Gastrocnemius medialis (tissue), 4 donors: ENCODE results near the gene LRMDA. TPM values are rescaled to one million over a fixed set of nuclear protein-coding genes. Genes with fewer than 3 reads are reported as not detected.

ENCODE experiments used
- ATAC-seq, 2 donors: fragments of 150-250 bp; one replicate each; pipeline ENCODE4 v1.9.1; 2016
- DNase-seq, 2 donors: peaks; one replicate each; pipeline ENCODE4 v3.0.0-alpha.2; 2019
- H3K27ac ChIP-seq, 4 donors: fragments of 200-600 bp; sonication (generic); 1 replicate in 1 of 4; 2 replicates in 3 of 4; pipeline ENCODE4 v1.5.1; 2016 to 2018; ENCODE audit warnings: mild to moderate bottlenecking in 2 of 4, moderate library complexity in 1 of 4
- H3K27me3 ChIP-seq, 3 donors: fragments of 200-600 bp; sonication (generic) in 2 of 3; 1 replicate in 1 of 3; 2 replicates in 2 of 3; pipeline versions ENCODE4 v1.5.1 to v1.6.0; 2016 to 2019; ENCODE audit warnings: mild to moderate bottlenecking in 1 of 3, moderate library complexity in 1 of 3
- H3K36me3 ChIP-seq, 2 donors: fragments of 200-600 bp; sonication (generic) in 1 of 2; one replicate each; pipeline ENCODE4 v1.5.1; 2017 to 2018
- H3K4me1 ChIP-seq, 2 donors: fragments of 200-600 bp; sonication (generic) in 1 of 2; one replicate each; pipeline ENCODE4 v1.5.1; 2016 to 2017; ENCODE audit warnings: mild to moderate bottlenecking in 2 of 2
- H3K4me3 ChIP-seq, 4 donors: fragments of 200-600 bp; sonication (generic) in 3 of 4; 1 replicate in 1 of 4; 2 replicates in 3 of 4; pipeline ENCODE4 v1.5.1; 2016 to 2019; ENCODE audit warnings: mild to moderate bottlenecking in 2 of 4
- H3K9me3 ChIP-seq, 3 donors: fragments of 200-600 bp; sonication (generic) in 2 of 3; 1 replicate in 1 of 3; 2 replicates in 2 of 3; pipeline ENCODE4 v1.5.1; 2016 to 2019
- POLR2A ChIP-seq, 2 donors: fragments of 450-650 bp; IDR thresholded peaks; one replicate each; pipeline ENCODE4 v1.6.1; 2017; ENCODE audit warnings: antibody characterized with exemption in 2 of 2, mild to moderate bottlenecking in 2 of 2, moderate library complexity in 2 of 2
- in situ Hi-C, 4 donors: fragments of 200-750 bp; cut with MboI; loops; one replicate each; pipeline versions ENCODE4 v1.15.0 to v1.8.0; 2017; ENCODE audit warnings: low sequenced_read_pairs in 4 of 4
- intact Hi-C: fragments of 100-400 bp; cut with DNase I; formaldehyde crosslinking; loops from one replicate; pipeline ENCODE4 v1.15.1; 2023; ENCODE audit warnings: low total_unique reads
- total RNA-seq, 4 donors: library from RNA; depleted of rRNA; stranded (reverse); fragments of >200 nt; gene quantifications; one replicate each; pipeline versions ENCODE4 v1.1.0 to v1.2.3, GENCODE V29; 2016
- TF ChIP-seq, protein P1 (sequence below), 5 experiments: fragments of 450-650 bp in 3 of 5; fragments of 200-600 bp in 2 of 5; sonication (generic) in 2 of 5; IDR thresholded peaks in 4 of 5; conservative IDR thresholded peaks in 1 of 5; 1 replicate in 4 of 5; 2 replicates in 1 of 5; pipeline ENCODE4 v1.5.1; 2016 to 2019; ENCODE audit warnings: antibody characterized with exemption in 5 of 5, mild to moderate bottlenecking in 3 of 5, moderate library complexity in 3 of 5

LRMDA gene
- total RNA-seq, 4 donors from 2014 or later = 0.80 to 4.5 (median 1.4) TPM

DNA sequence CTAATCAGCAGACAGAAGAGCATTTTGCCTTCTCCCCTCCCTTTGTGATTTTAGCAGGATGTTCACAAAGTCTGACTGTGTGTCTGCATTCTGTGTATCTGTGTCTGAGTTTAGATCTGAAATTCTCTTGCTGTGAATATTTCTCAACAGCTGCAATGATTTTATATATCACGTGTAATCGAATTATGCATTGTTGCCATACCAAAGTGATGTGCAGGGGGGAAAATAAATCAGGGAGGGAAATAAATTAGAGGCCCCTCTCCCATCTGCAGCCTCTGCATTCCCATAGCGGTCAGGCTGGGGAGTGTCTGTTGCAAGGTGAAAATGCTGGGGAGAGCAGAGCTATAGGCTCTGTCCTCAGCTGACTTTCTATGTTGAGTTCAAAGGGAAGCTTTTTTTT, 209.0 kb downstream of the LRMDA start:
- no peaks in the 10 kb centered on the region for H3K4me1 ChIP-seq
- H3K27me3 ChIP-seq = peaks cover 0 to 11% (median 2%) of the 10 kb centered on the region in 3 donors
- H3K4me3 ChIP-seq = no peak overlapping the region
- H3K27ac ChIP-seq = no peak overlapping the region
- ATAC-seq = no peak
- TF ChIP-seq POLR2A (IDR thresholded peaks at IDR 0.05) = no peak
- TF ChIP-seq, protein P1, sequence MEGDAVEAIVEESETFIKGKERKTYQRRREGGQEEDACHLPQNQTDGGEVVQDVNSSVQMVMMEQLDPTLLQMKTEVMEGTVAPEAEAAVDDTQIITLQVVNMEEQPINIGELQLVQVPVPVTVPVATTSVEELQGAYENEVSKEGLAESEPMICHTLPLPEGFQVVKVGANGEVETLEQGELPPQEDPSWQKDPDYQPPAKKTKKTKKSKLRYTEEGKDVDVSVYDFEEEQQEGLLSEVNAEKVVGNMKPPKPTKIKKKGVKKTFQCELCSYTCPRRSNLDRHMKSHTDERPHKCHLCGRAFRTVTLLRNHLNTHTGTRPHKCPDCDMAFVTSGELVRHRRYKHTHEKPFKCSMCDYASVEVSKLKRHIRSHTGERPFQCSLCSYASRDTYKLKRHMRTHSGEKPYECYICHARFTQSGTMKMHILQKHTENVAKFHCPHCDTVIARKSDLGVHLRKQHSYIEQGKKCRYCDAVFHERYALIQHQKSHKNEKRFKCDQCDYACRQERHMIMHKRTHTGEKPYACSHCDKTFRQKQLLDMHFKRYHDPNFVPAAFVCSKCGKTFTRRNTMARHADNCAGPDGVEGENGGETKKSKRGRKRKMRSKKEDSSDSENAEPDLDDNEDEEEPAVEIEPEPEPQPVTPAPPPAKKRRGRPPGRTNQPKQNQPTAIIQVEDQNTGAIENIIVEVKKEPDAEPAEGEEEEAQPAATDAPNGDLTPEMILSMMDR (IDR thresholded peaks at IDR 0.05 in 4 of 5, conservative IDR thresholded peaks at IDR 0.05 in 1 of 5) = no peak
- DNase-seq = no peak
- H3K9me3 ChIP-seq = no peaks in the 10 kb centered on the region
- intact Hi-C loops (no loop called here), in situ Hi-C loops (no loop called here)
- no peaks in the 10 kb centered on the region for H3K36me3 ChIP-seq

GRCh38 chr10:75640803-75641202, 209.4 kb downstream of the LRMDA start:
- ATAC-seq = no peak

DNA sequence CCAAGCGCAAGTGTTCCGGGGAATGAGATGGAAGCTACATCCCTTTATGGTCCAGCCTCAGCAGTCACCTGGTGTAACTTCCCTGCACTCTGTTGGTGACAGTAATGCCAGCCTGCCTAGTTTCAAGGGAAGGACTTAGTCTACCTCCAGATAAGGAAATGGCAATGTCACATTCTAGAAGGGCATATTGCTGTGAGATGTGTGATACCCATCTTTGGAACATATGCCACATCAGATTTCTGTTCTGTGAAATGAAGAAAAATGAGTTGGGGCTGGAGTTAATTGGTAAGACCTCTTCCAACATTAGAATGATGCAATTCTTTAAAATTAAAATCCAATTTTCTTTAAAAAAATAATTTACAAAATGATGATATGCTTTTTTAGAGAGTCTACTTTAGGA, 212.0 kb downstream of the LRMDA start:
- Histone ChIP-seq H3K27me3 (peaks cover 0 to 11% (median 2%) of the 10 kb centered on the region in 3 donors), H3K9me3 (no peaks in the 10 kb centered on the region), H3K36me3 (no peaks in the 10 kb centered on the region), H3K4me3 (no peak overlapping the region), H3K4me1 (no peaks in the 10 kb centered on the region), H3K27ac (no peak overlapping the region)
- TF ChIP-seq, protein P1 (IDR thresholded peaks at IDR 0.05 in 4 of 5, conservative IDR thresholded peaks at IDR 0.05 in 1 of 5) = no peak
- TF ChIP-seq POLR2A (IDR thresholded peaks at IDR 0.05) = no peak
- DNase-seq = no peak
- in situ Hi-C loops = no loop called here
- intact Hi-C loops = no loop called here
- no peak for ATAC-seq

More at GRCh38 chr10:75640803-75641202, 209.4 kb downstream of the LRMDA start:
- no peak overlapping the region for H3K4me3 ChIP-seq
- H3K9me3 ChIP-seq = no peaks in the 10 kb centered on the region
- intact Hi-C loops = no loop called here
- TF ChIP-seq, protein P1 (IDR thresholded peaks at IDR 0.05 in 4 of 5, conservative IDR thresholded peaks at IDR 0.05 in 1 of 5) = no peak
- TF ChIP-seq POLR2A (IDR thresholded peaks at IDR 0.05) = no peak
- no peaks in the 10 kb centered on the region for H3K4me1 ChIP-seq
- no peak for DNase-seq
- no peaks in the 10 kb centered on the region for H3K36me3 ChIP-seq
- in situ Hi-C loops = no loop called here
- H3K27ac ChIP-seq = no peak overlapping the region
- peaks cover 0 to 11% (median 2%) of the 10 kb centered on the region in 3 donors for H3K27me3 ChIP-seq

DNA sequence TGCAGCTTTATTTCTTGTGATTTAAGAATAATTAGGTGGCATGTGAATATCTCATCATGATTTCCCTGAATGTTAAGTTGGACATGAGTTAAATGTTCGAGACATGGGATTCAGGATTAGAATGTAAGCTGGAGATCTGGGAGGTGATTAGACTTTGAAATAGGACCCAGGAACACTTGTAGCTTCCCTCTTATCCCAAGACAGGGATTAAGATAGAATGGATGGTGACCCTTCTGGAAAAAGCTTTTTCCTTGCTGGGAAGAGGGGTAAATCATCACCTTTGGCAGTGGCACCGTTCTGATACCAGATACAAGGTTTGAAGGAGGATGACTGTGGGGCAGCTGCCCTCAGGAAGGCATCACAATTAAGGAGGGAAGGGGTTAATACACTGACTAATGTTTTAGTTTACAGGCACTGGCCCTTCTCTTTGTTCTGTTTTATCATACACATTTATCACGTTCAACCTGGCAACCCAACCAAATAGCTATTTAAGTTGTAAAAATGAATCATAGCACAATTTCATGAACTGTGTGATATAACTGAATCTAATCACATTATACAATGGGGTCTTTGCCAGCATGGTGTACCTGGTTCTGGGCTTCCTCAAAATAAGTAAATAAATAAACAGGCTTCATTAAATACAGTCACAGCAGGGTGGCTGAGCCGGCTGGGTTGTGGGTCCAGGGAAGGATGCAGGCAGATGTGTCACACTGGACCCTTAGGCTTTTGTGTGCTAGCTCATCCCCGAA, 212.7 kb downstream of the LRMDA start:
- Histone ChIP-seq H3K4me3 (no peak overlapping the region), H3K9me3 (no peaks in the 10 kb centered on the region), H3K27ac (no peak overlapping the region), H3K36me3 (no peaks in the 10 kb centered on the region), H3K4me1 (no peaks in the 10 kb centered on the region), H3K27me3 (peaks cover 0 to 11% (median 2%) of the 10 kb centered on the region in 3 donors)
- no peak for DNase-seq
- no peak for ATAC-seq
- TF ChIP-seq POLR2A (IDR thresholded peaks at IDR 0.05) = no peak
- TF ChIP-seq, protein P1 (IDR thresholded peaks at IDR 0.05 in 4 of 5, conservative IDR thresholded peaks at IDR 0.05 in 1 of 5) = no peak
- in situ Hi-C loops (no loop called here), intact Hi-C loops (no loop called here)
